ENCODE results near the gene JAKMIP1. TPM values are rescaled to one million over a fixed set of nuclear protein-coding genes. Genes with fewer than 3 reads are reported as not detected.

JAKMIP1 gene
- polyA plus RNA-seq, 3 donors: 0.08 TPM; not detected in 2

DNA sequence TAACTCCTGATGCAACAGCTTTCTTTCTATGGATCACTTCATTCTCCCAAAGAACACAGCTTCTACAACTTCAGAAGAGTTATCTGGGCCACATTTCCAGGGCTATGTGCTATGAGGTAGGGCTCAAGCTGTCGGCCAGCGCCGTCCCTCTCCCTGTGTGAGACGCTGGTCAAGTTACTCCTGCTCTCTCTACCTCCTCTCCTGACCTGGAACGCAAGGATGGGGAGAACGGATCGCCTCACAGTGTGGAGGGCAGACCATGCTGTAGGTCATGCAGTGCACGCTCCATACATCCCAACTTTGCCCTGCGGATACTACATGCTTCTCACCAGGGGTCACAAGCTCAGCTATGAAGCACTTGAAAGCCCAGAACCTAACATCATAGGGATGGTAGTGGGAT is 42.4 kb downstream of the JAKMIP1 start:
- Mint-ChIP-seq H3K27me3 (ENCODE audit: low read depth in 3 of 3) (peaks cover 5 to 12% (median 9%) of the 10 kb centered on the region in 3 donors), H3K4me3 (no peak overlapping the region), H3K27ac (no peak overlapping the region), H3K36me3 (no peaks in the 10 kb centered on the region), H3K9me3 (peaks cover 0 to 5% (median 1%) of the 10 kb centered on the region in 7 donors), H3K4me1 (no peaks in the 10 kb centered on the region)
- H3K36me3 ChIP-seq (replicated peaks in 1 of 2; ENCODE audit: control insufficient read depth in 1 of 2, insufficient read depth in 2 of 2, low read length in 2 of 2): no peaks in the 10 kb centered on the region
- no peak overlapping the region for H3K9ac ChIP-seq (ENCODE audit: insufficient read depth, low read length, poor library complexity, severe bottlenecking)
- intact Hi-C loops (cut with micrococcal nuclease): no loop called here
- H3K4me1 ChIP-seq (ENCODE audit: control insufficient read depth in 1 of 2, insufficient read depth in 2 of 2, low read length in 2 of 2): no peaks in the 10 kb centered on the region
- no peaks in the 10 kb centered on the region for H3K79me2 ChIP-seq (ENCODE audit: insufficient read depth, low read length)
- H4K20me1 ChIP-seq (ENCODE audit: insufficient read depth, low read length): no peaks in the 10 kb centered on the region
- no peak overlapping the region for H3K4me2 ChIP-seq (replicated peaks; ENCODE audit: extremely low read depth, low read length, poor library complexity, severe bottlenecking)
- peaks cover 0 to 3% of the 10 kb centered on the region in 2 donors for H3K9me3 ChIP-seq (replicated peaks in 1 of 2; ENCODE audit: control insufficient read depth in 1 of 2, insufficient read depth in 1 of 2, low read length in 2 of 2)
- no peak overlapping the region for H3K4me3 ChIP-seq (replicated peaks in 1 of 3; ENCODE audit: low read depth in 2 of 3, low read length in 3 of 3)
- TF ChIP-seq, protein P1, sequence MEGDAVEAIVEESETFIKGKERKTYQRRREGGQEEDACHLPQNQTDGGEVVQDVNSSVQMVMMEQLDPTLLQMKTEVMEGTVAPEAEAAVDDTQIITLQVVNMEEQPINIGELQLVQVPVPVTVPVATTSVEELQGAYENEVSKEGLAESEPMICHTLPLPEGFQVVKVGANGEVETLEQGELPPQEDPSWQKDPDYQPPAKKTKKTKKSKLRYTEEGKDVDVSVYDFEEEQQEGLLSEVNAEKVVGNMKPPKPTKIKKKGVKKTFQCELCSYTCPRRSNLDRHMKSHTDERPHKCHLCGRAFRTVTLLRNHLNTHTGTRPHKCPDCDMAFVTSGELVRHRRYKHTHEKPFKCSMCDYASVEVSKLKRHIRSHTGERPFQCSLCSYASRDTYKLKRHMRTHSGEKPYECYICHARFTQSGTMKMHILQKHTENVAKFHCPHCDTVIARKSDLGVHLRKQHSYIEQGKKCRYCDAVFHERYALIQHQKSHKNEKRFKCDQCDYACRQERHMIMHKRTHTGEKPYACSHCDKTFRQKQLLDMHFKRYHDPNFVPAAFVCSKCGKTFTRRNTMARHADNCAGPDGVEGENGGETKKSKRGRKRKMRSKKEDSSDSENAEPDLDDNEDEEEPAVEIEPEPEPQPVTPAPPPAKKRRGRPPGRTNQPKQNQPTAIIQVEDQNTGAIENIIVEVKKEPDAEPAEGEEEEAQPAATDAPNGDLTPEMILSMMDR (IDR thresholded peaks at IDR 0.05): no peak
- no peak overlapping the region for H2AFZ ChIP-seq (ENCODE audit: insufficient read depth, low read depth, low read length, poor library complexity, severe bottlenecking)
- no peaks in the 10 kb centered on the region for H3K27me3 ChIP-seq (ENCODE audit: control insufficient read depth in 2 of 2, insufficient read depth in 2 of 2, low read length in 2 of 2)
- no peak for DNase-seq
- 98% methylated on average over 7 of the region's 9 CpGs for WGBS (ENCODE audit: insufficient coverage)
- H3K27ac ChIP-seq (ENCODE audit: low read depth in 1 of 2, low read length in 2 of 2): no peak overlapping the region

DNA sequence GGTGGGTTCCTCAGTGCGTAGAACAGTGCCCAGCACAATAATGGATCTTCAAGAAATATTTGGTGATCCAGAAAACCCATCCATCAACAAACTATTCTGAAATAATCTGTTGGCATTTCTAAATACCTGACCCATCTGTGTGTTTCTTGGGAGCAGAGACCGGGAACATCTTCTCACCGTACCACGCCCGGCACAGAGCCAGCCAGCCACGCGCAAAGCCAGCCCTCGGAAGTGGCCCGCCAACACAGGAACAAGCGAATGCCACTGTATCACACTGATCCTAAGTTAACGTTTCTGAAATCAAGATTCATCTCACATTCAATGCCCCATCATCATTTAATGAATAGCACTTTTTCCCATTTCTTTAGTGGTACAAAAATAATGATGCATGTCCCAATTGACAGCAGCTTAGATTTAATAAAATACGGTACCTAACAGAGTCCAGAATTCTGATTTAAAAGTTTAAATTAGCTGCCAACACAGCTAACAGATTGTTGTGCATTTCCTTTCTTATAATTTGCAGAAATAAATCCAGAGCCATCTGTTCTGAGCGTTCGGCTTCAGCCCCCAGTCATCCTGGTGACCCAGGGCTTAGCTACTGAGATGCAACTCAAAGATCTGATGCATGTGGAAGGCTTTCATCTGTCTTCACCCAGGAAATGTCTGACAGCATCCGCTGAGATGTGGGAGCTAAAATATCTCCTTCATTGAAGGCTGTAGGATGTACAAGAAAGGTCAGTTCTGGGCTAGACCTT is 44.2 kb downstream of the JAKMIP1 start:
- intact Hi-C loops (cut with micrococcal nuclease): no loop called here
- H3K4me3 Mint-ChIP-seq: no peak overlapping the region
- no peaks in the 10 kb centered on the region for H3K4me1 Mint-ChIP-seq
- H3K27ac ChIP-seq (ENCODE audit: low read depth in 1 of 2, low read length in 2 of 2): no peak overlapping the region
- no peaks in the 10 kb centered on the region for H3K9me3 Mint-ChIP-seq
- TF ChIP-seq, protein P1 (IDR thresholded peaks at IDR 0.05): no peak
- no peaks in the 10 kb centered on the region for H3K36me3 ChIP-seq (replicated peaks in 1 of 2; ENCODE audit: control insufficient read depth in 1 of 2, insufficient read depth in 2 of 2, low read length in 2 of 2)
- no peaks in the 10 kb centered on the region for H3K79me2 ChIP-seq (ENCODE audit: insufficient read depth, low read length)
- H3K27ac Mint-ChIP-seq: no peak overlapping the region
- WGBS (ENCODE audit: insufficient coverage): 94% methylated on average over 13 of the region's 15 CpGs
- no peak overlapping the region for H3K4me2 ChIP-seq (replicated peaks; ENCODE audit: extremely low read depth, low read length, poor library complexity, severe bottlenecking)
- no peaks in the 10 kb centered on the region for H3K9me3 ChIP-seq (replicated peaks in 1 of 2; ENCODE audit: control insufficient read depth in 1 of 2, insufficient read depth in 1 of 2, low read length in 2 of 2)
- no peaks in the 10 kb centered on the region for H4K20me1 ChIP-seq (ENCODE audit: insufficient read depth, low read length)
- H3K4me1 ChIP-seq (ENCODE audit: control insufficient read depth in 1 of 2, insufficient read depth in 2 of 2, low read length in 2 of 2): no peaks in the 10 kb centered on the region
- no peak overlapping the region for H3K9ac ChIP-seq (ENCODE audit: insufficient read depth, low read length, poor library complexity, severe bottlenecking)
- DNase-seq: no peak
- no peaks in the 10 kb centered on the region for H3K36me3 Mint-ChIP-seq
- no peaks in the 10 kb centered on the region for H3K27me3 ChIP-seq (ENCODE audit: control insufficient read depth in 2 of 2, insufficient read depth in 2 of 2, low read length in 2 of 2)
- peaks cover 6 to 15% (median 11%) of the 10 kb centered on the region in 3 donors for H3K27me3 Mint-ChIP-seq (ENCODE audit: low read depth in 3 of 3)
- H2AFZ ChIP-seq (ENCODE audit: insufficient read depth, low read depth, low read length, poor library complexity, severe bottlenecking): no peak overlapping the region
- H3K4me3 ChIP-seq (replicated peaks in 1 of 3; ENCODE audit: low read depth in 2 of 3, low read length in 3 of 3): no peak overlapping the region

Data from CD14-positive monocyte (primary cell).